Testis (tissue), 3 donors: Measurements from ENCODE around the gene PCDHA3. TPM values are rescaled to one million over a fixed set of nuclear protein-coding genes. Genes with fewer than 3 reads are reported as not detected.
A peak's percentile ranks its signal among the peaks of the same experiment; 100 is the strongest.
"Not testable (repeated sequence)": the region's sequence is repeated elsewhere in the genome, so short reads cannot be mapped to it uniquely, and the experiment has no call there.

Experiments
- DNase-seq: peaks from one replicate; pipeline ENCODE4 v3.0.0-alpha.2; 2019
- H3K27ac ChIP-seq, 2 donors: fragments of 200-600 bp; sonication (generic); one replicate each; pipeline ENCODE4 v1.5.1; 2019
- H3K27me3 ChIP-seq: fragments of 200-600 bp; sonication (generic); one replicate; pipeline ENCODE4 v1.5.1; 2019
- H3K36me3 ChIP-seq: fragments of 200-600 bp; sonication (generic); one replicate; pipeline ENCODE4 v1.5.1; 2017; ENCODE audit warnings: low read depth; ENCODE audit errors: missing control alignments
- H3K4me1 ChIP-seq: fragments of 200-600 bp; sonication (generic); one replicate; pipeline ENCODE4 v1.5.1; 2019
- H3K4me3 ChIP-seq, 2 donors: fragments of 200-600 bp; sonication (generic); one replicate each; pipeline ENCODE4 v1.5.1; 2017 to 2019
- H3K9me3 ChIP-seq: fragments of 200-600 bp; sonication (generic); one replicate; pipeline ENCODE4 v1.5.1; 2017
- CTCF ChIP-seq, 3 experiments: fragments of 450-650 bp in 2 of 3; fragments of 200-600 bp in 1 of 3; sonication (generic) in 1 of 3; IDR thresholded peaks; one replicate each; pipeline ENCODE4 v1.5.1; 2016 to 2019; ENCODE audit warnings: antibody characterized with exemption in 3 of 3, mild to moderate bottlenecking in 2 of 3, moderate library complexity in 1 of 3
- POLR2A ChIP-seq: fragments of 450-650 bp; IDR thresholded peaks from one replicate; pipeline ENCODE4 v1.6.1; 2017; ENCODE audit warnings: antibody characterized with exemption, mild to moderate bottlenecking, moderate library complexity
- WGBS, 2 donors: methylation state at CpG; one replicate each; pipeline ENCODE4 v1.1.5; 2018; 5-methylcytosine and 5-hydroxymethylcytosine counted together
- intact Hi-C: fragments of 100-400 bp; cut with DNase I; formaldehyde crosslinking; loops from one replicate; pipeline ENCODE4 v1.15.1; 2023; ENCODE audit warnings: low total_unique reads
- polyA plus RNA-seq: library from polyadenylated mRNA; stranded (reverse); fragments of 350-450 nt; fragmentation: Illumina TruSeq; extraction: RNeasy Lipid Tissue Mini Kit (QIAGEN cat#74804); gene quantifications from one replicate; pipeline ENCODE4 v1.2.3, GENCODE V29; 2014; ENCODE audit warnings: low read depth, low replicate concordance; ENCODE audit not compliant: insufficient read depth
- total RNA-seq, 2 donors: library from RNA; depleted of rRNA; stranded (reverse); fragments of >200 nt; gene quantifications; one replicate each; pipeline ENCODE4 v1.2.3, GENCODE V29; 2016

PCDHA3 gene
- total and polyA plus RNA-seq, 3 donors from 2014 or later, result 0.74 to 2.0 (median 0.79) TPM

- H3K4me1 ChIP-seq, result no peaks in the 10 kb centered on the region
- 15 to 19% methylated on average over 39 of the region's 39 CpGs for WGBS, 2 donors
- peak; percentile 78 for DNase-seq
- peak within 1 kb of the TSS in 1 of 2 donors; percentile 39 for H3K4me3 ChIP-seq
- no peak within 1 kb of the TSS for H3K27ac ChIP-seq
- H3K9me3 ChIP-seq, result no peaks in the 10 kb centered on the region
- intact Hi-C loops, result no loop called here
- H3K36me3 ChIP-seq, result no peaks in the 10 kb centered on the region
- no peaks in the 10 kb centered on the region for H3K27me3 ChIP-seq
- TF ChIP-seq POLR2A, result no peak
- TF ChIP-seq CTCF (IDR thresholded peaks at IDR 0.05), result peak in 2 of 3 experiments; percentile 43 to 47
Observed at GRCh38 chr5:140821375-140822280, 20.8 kb downstream of the PCDHA3 start, which contains the start of gene PCDHA5. Gene PCDHA5, plus strand, starts transcription at chr5:140821613.

GRCh38 chr5:140822281-140822629, 21.4 kb downstream of the PCDHA3 start:
- H3K4me1 ChIP-seq, result no peaks in the 10 kb centered on the region
- no peaks in the 10 kb centered on the region for H3K36me3 ChIP-seq
- no peak for DNase-seq
- H3K27me3 ChIP-seq, result no peaks in the 10 kb centered on the region
- no peak overlapping the region for H3K27ac ChIP-seq
- no peaks in the 10 kb centered on the region for H3K9me3 ChIP-seq
- peak overlapping the region in 1 of 2 donors; percentile 39 for H3K4me3 ChIP-seq
- 19 to 21% methylated on average over 6 of the region's 6 CpGs for WGBS, 2 donors
- intact Hi-C loops, result no loop called here
- TF ChIP-seq POLR2A (no peak), CTCF (IDR thresholded peaks at IDR 0.05) (no peak)

- H3K36me3 ChIP-seq, H3K4me1 ChIP-seq, H3K4me3 ChIP-seq, H3K9me3 ChIP-seq, DNase-seq, H3K27ac ChIP-seq, H3K27me3 ChIP-seq, intact Hi-C loops: not testable (repeated sequence)
- 38 to 42% methylated on average over 11 to 48 of the region's 48 CpGs for WGBS, 2 donors
Observed at GRCh38 chr5:140822969-140823368, 22.1 kb downstream of the PCDHA3 start.

- no peak for DNase-seq
- WGBS, 2 donors, result 30 to 40% methylated on average over 2 to 33 of the region's 38 CpGs
- intact Hi-C loops, result no loop called here
- Histone ChIP-seq H3K9me3 (no peaks in the 10 kb centered on the region), H3K4me3 (no peak overlapping the region), H3K27ac (no peak overlapping the region), H3K27me3 (no peaks in the 10 kb centered on the region), H3K4me1 (no peaks in the 10 kb centered on the region), H3K36me3 (no peaks in the 10 kb centered on the region)
- TF ChIP-seq POLR2A (no peak), CTCF (IDR thresholded peaks at IDR 0.05) (no peak)
Observed at GRCh38 chr5:140823475-140823874, 22.6 kb downstream of the PCDHA3 start.

DNA sequence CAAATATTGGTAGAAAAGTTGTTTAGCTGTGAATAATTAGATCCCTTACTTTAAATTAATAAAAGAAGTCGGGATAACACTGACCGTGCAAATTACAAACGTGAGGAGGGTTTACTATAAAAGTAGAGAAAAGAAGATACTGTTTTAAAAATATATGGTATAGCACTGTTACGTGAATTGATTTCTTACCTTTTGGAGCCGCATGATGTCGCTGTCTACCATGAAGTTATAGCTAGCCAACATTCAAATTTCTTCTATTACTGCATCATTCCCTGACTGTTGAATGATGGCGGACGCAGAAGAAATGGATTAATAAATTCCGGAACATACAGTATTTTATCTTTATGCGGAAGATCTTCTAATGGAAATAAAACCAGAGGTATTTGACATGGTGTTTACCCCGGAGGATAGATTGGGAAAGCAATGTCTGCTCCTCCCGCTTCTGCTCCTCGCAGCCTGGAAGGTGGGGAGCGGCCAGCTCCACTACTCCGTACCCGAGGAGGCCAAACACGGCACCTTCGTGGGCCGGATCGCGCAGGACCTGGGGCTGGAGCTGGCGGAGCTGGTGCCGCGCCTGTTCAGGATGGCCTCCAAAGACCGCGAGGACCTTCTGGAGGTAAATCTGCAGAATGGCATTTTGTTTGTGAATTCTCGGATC, 27.0 kb downstream of the PCDHA3 start, which contains the start of gene PCDHA6:
Gene PCDHA6, plus strand, starts transcription at position 257 of the 658 bp plus-strand sequence. Its CDS starts 132 bp downstream, at position 389.
- TF ChIP-seq POLR2A (no peak), CTCF (IDR thresholded peaks at IDR 0.05) (peak in 2 of 3 experiments; percentile 5 to 13)
- no peak for DNase-seq
- no peaks in the 10 kb centered on the region for H3K27me3 ChIP-seq
- H3K36me3 ChIP-seq, result no peaks in the 10 kb centered on the region
- H3K9me3 ChIP-seq, result no peaks in the 10 kb centered on the region
- no peak within 1 kb of the TSS for H3K27ac ChIP-seq
- H3K4me1 ChIP-seq, result no peaks in the 10 kb centered on the region
- H3K4me3 ChIP-seq, result peak within 1 kb of the TSS; percentile 6 to 33
- 12 to 18% methylated on average over 19 to 27 of the region's 27 CpGs for WGBS, 2 donors
- intact Hi-C loops, result no loop called here
